Measurements from ENCODE around the gene ERBB4.

The ERBB4 gene

DNA sequence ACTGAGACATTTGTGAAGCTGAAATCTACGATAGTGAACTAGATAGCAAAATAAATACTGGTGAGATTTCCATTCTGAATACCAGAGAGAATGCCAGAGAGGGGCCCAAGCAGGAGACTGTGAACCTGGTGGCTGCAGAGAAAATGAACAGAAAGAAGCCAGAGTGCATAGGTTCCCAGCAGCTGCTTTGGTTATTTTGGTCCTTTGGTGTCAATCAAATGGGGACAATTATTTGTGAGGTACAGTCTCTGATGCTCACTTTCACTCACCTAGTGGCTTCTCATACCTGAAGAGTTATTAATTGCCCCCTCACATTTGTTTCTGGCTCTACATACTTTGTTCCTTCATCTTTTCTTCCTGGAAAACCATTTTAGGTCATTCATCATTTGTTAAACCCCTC is 1170.1 kb downstream of the ERBB4 start:
- DNase-seq = no peak

DNA sequence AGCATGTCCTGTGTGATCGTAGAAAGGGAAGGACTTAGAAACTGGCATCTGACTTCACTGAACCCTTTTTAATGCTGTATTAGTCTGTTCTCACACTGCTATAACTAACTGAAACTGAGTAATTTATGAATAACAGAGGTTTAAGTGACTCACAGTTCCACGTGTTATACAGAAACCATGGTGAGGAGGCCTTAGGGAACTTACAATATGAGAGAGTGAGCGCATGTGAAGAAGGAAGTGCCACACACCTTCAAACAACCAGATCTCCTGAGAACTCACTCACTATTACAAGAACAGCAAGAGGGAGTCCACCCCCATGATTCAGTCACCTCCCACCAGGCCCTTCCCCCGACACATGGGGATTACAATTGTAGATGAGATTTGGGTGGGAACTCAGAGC is 1170.9 kb downstream of the ERBB4 start:
- no peak for DNase-seq

DNA sequence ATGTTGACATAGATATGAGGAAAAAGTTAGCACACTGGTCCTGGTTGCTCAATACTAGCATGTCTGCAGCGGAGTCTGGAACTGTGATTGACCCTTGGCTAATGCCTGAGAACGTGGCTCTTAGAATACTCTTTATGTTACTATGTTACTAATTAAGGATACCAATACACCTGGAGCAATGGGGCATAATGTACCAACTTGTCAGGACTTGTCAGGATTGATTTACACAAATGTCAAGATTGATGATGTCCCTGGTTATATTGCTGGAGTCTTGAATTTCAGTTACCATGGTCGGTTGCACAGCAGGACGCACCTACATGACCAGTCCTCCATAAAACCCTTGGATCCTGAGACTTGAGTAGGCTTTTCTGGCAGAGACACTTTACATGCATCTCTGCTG is 1171.3 kb downstream of the ERBB4 start:
- no peak for DNase-seq

DNA sequence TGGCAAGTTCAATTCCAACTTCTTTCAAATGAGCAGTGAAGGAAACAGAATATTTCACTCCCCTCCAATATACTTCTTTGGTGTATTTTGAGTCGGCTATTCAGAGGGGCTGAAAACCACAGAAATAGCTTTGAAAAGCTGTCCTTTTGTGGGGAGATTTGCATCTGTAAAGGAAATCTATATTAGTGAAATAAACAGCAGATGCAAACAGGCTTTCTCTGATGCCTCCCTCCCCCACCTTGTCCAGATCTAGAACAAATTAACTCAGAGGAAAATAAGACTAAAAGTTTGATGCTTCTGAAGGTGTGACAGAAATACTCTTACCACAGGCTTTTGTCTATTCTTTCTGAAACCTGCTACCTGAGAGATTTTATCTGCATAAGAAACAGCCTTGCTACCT is 1173.7 kb downstream of the ERBB4 start:
- no peak for DNase-seq

DNA sequence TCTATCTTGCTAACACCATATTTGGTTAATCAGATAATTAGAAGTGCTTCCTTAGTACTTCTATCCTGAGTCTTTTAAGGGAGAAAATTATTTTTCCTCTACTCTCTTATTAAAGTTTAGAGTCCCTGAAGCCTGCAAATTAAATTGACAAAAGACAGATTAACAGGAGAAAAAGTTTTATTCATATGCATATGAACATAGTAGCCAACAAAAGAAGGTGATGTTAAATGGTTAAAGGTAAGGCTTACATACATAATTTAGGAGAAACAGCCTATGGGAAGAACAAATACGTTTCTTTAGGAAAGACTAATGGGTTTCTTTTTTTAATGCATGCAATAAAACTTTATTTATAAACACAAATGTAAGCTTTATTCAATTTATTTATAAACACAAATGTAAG is 1177.2 kb downstream of the ERBB4 start:
- DNase-seq = no peak

DNA sequence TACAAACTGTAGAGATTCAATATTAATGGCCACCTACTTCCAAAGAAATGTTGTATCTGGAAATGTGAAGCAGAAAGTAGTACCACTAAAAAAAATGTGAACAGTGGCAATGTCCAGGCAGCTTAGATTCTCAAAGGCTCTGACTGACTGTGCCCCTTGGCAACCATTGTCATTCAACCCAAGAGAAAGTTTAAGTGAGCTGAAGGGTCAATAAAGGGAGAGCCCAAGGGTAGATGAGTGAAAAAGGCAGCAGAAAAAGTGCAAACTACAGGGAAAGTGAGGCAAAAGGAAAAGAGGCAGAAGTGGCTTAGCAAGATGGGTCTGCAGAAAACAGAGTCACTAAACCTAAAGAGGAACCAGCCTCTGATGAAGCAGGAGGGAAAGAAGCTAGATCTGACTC is 1179.3 kb downstream of the ERBB4 start:
- DNase-seq = no peak

DNA sequence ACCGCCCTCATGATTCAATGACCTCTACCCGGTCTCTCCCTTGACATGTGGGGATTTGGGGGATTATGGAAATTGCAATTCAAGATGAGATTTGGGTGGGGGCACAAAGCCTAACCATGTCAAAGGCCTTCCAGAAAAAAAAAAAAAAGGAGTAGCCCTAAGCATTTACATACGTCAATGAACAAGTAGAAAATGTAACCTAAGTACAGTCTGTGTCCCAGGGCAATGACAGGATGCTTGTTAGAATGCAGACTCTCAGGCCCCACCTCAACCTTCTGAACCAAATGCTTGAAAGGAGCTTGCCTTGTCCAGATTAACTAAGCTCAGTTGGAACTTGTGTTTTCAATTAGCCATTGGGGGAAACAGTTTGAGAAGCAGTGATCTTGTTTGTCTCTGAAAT is 1180.1 kb downstream of the ERBB4 start:
- DNase-seq = no peak

DNA sequence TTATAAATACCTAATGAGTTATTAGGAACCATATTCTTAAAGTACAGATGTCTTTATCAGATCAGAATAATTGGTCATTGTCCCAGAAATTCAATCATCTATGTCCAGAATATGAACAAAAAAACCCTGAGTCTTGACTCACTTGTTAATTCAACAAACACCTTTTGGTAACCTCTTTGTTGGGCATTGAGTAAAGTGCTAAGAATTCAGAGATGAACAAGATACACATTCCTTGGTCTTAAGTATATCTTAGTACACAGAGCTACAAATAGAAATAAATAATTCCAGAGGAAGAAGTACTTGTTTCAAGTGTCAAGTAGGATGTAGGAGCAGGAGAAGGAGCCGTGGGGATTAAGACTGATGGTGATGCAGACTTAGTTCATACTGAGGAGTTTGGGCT is 1184.1 kb downstream of the ERBB4 start:
- no peak for DNase-seq

DNA sequence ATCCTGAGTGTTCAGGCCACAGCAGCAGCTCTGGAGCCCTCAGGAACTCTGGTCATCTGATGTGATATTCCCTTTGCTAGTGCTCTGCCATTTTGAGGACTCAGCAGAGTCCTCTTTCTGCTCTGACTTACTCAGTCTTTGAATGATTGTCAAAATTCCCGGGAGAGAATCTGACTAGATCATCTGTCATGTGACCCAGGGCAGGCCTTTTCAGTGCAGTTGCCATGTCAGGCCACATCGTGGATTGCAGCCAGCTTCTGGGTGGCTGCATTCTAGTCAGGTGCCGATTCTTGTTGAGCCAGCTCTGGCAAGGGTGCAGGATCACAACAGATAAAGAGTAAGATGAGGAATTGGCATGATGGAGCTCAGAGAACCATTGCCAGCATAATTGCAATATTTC is 1186.6 kb downstream of the ERBB4 start:
- DNase-seq = no peak

DNA sequence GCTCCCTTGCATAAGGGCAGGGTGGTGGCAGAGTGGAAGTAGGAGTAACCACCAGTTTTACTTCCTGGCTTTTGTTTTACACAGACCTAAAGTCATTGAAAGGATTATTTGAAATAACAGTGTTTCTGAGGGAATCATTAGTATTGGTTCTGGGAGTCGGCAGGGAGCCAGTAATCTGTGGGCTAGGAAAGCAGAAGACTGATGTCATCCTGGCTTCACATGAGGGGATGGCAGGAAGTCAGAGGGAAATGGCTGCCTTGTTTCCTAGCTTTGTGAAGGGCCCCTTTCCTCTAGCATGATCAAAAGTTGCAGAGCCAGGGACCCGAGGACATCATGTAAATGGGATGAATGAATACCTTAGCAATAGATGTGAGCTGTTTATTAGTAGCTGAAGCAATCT is 1189.6 kb downstream of the ERBB4 start:
- no peak for DNase-seq

DNA sequence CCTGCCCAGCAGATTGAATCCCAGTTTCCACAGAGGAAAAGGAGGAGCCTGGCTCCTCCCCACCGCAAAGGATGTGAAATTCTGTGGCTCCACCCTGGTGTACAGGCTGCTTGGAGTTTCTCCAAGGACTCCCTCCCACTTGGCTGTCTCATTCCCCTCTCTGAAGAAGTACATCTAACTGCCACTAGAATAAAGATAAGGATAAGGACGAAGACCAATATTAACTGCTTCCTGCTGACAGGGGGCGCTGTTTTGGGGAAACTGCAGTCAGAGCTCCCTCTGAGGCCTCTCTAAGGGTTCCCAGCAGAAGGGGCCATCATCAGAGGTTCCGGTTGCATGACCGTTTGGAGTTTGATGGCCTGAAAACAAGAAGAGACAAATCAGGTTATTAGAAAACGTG is 1191.3 kb downstream of the ERBB4 start:
- no peak for DNase-seq

DNA sequence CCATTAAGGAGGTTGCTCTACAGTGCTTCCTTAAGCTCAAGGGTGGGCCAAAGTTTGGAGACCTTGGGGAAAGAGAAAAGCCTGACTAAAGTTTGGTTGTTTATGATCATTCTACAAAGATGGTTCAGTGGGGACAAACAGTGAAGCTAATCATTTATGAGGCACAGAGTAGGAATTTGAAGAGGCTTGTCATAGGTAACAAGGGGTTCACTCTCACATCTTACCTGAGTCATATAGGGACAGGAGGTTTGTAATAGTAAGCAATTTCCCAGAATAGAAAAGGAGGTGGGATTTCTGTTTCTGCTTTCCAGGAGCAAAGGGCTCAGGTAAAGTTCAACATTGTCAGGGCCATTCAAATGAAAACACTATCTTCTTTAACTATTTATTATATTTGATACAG is 1194.3 kb downstream of the ERBB4 start:
- no peak for DNase-seq

DNA sequence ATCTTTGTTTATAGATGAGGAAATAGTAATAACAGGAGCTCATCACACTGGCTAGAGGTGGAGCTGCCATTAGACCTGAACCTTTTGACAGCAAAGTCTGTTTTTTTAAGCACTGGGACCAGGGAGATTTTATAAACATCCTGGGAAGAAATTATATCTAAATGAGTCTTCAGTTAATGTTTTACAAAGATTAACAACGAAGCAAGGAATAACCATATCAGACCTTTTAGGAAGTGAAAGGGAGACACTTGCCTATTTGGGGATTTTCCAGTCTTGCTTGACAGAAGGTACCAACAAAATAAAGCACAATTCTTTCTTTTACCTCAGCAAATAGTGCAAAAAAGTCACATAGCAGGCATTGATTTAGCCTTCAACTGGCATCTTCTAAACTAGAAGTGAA is 1205.2 kb downstream of the ERBB4 start:
- no peak for DNase-seq

DNA sequence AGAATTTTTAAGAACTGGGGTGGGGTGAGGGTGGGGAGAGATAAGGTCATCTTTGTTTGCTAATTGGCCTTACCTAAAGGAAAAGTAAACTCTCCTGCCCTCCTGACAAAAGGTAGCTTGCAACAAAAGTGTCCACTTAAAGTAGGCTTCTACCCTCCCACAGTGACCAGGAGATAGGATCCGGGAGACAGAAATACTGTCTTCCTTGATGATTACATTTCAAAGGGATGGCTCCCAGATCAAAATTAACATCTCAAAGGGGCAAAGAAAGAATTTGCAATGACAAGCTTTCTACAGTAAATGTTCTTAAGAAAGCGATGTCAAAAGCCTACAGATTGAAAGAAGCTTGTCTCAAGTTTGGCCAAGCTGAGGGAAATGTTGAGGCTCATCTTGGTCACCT is 1206.9 kb downstream of the ERBB4 start:
- DNase-seq = no peak

DNA sequence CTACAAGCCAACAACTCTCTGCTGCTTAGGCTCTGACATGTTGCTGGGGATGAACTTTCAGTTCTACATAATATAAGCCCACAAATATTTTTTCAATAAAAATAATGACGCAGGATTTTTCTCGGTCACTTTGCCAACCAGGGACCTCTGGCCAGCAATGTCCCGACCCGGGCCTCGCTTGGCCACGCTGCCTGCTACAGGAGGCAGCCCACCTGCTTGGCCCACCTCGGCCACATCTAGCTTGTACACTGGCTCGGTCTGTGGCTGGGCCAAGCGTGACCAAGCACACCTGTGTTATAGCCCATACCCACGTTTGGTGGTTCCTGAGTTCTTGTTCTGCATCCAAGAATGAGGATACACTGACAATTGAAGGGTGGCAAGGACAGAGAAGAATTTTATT is 1208.7 kb downstream of the ERBB4 start:
- DNase-seq = no peak

DNA sequence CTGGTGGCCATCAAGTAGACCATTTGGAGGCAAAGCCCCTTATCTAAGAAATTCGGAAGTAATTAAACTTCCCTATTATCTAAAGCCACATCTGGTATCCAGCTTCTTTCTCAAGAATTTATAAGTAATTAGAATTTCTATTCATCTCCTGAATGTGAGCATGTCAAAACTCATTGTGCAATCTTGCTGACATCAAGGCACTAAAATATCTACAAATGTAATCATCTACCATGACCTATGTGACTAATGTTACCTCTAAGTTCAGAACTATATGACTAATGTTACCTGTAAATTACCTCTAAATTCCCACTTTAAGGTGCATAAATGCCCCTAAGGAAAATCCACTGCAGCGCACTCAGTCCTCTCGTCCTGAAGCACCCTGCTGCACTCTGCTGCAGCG is 1209.2 kb downstream of the ERBB4 start:
- DNase-seq = no peak

DNA sequence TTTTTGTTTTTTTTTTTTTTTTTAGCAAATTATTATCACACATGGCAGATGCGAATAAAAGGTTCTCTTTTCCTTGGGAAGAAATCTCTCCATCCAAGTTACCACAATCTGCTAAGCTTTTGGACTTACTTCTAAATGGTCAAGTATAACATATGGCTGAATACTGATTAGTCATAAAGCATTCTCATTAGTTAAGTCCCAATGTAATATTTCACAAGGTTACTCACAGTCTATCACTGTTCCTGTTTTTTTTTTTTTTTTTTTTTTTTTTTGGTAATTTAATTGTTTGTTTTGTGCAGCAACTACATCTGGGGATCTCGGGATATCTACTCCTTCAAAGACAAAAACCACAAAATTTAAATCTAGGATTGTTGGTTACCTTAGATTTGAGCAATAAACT is 1210.5 kb downstream of the ERBB4 start:
- no peak for DNase-seq

Measured in islet precursor cell (in vitro differentiated cells).